ENCODE data around the gene SLC6A1.

GRCh38 chr3:11060500-11061251, 68.1 kb downstream of the SLC6A1 start:
- TF ChIP-seq GATA3 (IDR thresholded peaks at IDR 0.05; ENCODE audit: low read depth, low read length) (no peak), GATA2 (IDR thresholded peaks at IDR 0.05; ENCODE audit: low read depth, low read length) (no peak)
